ENCODE results near the gene SORCS2.

SORCS2 gene

DNA sequence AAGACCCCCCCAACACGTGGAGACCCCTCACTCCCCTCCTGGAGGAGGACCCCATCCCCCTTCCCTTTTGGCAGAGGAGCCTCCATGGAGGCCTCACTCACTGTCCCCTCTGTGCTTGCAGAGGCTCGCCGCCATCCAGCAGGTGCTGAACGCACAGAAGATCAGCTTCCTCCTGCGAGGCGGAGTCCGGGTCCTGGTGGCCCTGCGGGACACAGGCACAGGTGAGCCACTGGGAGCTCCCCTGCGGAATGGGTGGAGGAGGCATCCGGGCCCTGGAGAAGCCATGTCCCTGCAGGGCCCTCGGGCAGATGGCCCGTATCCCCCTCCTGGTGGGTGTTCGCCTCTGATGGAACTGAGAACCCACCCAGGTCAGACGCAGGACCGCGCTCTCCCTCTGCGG lies 540.9 kb downstream of the SORCS2 start:
- no peak for DNase-seq

DNA sequence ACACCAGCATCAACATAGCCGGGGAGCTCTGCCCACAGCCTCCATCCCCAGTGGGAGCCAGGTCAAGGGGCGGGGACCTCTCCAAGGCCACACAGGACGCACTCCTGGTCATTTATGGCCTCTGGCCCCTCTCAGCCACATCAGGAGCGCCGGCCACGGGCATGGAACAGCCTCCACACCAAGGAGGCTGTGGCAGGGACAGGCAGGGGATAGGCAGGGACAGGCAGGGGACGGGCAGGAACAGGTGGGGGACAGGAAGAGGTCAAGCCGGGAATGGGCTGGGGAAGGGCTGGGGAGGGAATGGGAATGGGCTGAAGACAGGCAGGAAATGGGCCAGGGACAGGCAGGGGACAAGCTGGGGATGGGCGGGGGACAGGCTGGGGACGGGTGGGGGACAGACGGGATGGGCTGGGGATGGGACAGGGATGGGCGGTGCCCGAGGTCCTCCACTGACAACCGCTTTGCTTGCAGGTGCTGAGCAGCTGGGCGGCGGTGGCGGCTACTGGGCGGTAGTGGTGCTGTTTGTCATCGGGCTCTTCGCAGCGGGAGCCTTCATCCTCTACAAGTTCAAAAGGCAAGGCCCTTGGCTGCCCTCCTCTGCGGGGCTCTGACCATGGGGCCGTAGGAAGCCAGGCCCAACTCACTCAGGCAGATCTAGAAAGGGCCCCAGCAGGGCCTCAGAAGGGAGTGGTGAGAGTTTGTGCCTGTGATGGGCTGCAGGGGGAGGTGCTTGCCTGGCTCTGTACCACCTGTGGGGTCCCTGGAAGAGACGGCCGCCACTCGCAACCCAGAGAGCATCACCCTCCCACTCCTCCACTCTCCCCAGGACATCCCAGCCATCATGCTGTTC lies 541.7 kb downstream of the SORCS2 start:
- DNase-seq: no peak

GRCh38 chr4:7734651-7735260 lies 542.4 kb downstream of the SORCS2 start:
- DNase-seq: no peak

DNA sequence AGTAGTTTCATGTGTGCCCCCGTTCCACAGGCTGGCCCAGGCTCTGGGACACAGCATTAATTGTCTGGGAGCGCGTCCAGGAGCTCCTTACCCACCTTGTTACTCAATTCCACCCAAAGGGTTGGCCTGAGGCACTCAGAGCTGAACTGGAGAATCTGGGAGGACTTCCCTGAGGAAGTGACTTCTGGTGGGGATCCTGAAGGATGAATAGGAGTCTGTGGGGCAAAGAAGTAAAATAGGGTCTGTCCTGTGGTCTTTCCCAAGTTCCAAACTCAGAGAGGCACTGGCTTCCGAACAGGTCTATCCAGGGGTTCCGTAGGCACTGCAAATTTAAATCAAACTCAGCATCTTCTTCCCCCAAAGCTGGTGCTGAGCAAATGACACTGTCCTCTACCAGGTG lies 543.1 kb downstream of the SORCS2 start:
- DNase-seq: no peak

DNA sequence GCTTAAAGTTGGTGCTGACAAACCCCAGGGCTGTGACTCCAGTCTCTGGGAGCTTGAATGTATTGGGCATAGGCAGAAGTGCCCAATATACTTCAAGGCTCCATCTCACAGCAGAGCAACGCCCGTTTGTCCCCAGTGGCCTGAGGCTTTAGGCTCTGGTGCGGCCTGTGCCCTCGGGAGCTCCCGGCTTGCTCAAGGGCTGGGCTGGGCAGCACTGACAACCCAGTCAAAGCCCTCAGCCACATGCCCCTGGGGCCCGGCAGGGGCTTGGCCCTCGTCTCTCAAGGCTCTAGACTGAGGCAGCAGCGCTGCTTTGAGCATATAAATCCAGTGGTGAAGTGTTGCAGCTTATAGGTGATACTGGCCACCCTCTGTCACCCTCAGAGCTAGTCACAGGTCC lies 543.6 kb downstream of the SORCS2 start:
- no peak for DNase-seq

GRCh38 chr4:7736436-7737267 lies 544.3 kb downstream of the SORCS2 start:
- no peak for DNase-seq

- no peak for DNase-seq
Observed at GRCh38 chr4:7737268-7737645, 544.9 kb downstream of the SORCS2 start.

DNA sequence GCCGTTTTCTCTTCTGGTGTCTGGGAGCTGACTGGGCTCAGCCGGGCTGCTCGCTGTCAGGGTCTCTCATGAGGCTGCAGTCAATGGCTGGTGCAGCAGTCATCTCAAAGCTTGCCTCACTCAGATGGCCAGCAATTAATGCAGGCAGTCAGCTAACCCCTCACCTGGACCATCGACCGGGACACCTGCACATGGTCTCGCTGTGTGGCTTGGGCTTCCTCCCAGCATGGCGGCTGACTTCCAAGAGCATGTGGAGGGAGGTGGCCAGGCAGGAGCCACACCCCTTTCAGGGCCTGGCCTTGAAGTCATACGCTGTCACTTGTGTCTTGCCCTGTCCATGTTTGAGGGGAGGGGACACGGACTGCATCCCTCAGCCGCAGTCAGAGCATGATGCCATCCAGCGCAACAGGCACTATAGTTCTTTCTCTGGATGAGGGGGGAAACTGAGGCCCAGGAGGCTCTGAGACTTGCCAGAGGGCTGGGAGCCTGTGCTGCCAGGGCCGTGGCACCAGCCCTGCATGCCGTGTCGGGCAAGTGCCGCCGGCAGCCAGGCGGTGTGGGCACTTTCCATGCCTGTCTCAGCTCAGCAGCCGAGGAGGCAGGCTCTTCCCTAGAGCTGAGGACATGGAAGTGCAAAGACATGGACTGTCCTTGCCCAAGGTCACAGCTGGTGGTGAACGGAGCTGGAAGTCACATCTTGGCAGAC lies 545.6 kb downstream of the SORCS2 start:
- no peak for DNase-seq

GRCh38 chr4:7738458-7739076 lies 546.2 kb downstream of the SORCS2 start:
- peak; percentile 77 for DNase-seq

- DNase-seq: no peak
Observed at GRCh38 chr4:7739077-7739917, 547.0 kb downstream of the SORCS2 start.

- DNase-seq: no peak
Observed at GRCh38 chr4:7739918-7740865, 547.9 kb downstream of the SORCS2 start.

- no peak for DNase-seq
Observed at GRCh38 chr4:7740866-7741525, 548.7 kb downstream of the SORCS2 start.

DNA sequence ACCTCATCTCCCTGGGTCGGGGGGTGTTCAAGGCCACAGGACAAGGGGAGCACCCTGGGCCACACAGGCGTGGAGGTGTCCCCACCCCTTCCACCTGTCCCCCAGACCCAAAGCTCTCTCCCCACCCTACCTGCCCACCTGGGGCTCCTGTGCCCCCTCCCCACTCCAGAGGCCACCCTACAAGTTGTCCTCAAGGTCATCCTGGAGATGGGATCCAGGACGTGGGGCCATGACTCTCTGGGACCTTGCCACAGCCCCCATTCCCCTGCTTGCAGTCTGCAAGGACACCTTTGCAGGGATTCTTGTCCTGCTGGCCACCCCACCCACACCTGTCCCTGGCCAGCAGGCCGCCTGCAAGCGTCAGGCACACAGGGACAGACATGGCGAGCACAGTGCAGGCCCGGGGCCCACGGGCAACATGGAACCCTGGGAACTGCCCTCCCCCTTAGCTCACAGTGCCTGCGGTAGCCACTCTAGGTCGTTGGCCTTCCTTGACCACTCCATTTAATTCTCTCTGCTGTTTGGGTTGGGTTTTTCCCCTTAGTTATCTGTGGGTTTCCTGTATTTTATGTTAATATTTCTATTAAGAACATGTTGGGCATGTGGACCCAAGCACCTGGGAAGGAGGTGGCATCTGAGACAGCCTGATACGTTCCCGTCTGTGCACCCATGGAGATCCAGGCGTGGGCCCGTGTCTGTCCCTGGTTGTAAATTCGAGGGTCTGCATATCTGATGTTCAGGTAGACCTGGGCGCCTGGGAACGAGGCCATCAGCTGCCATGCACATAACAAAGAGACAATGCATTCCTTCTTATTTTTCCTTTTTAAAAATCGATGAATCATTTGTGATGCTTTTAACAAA lies 549.8 kb downstream of the SORCS2 start:
- no peak for DNase-seq

DNA sequence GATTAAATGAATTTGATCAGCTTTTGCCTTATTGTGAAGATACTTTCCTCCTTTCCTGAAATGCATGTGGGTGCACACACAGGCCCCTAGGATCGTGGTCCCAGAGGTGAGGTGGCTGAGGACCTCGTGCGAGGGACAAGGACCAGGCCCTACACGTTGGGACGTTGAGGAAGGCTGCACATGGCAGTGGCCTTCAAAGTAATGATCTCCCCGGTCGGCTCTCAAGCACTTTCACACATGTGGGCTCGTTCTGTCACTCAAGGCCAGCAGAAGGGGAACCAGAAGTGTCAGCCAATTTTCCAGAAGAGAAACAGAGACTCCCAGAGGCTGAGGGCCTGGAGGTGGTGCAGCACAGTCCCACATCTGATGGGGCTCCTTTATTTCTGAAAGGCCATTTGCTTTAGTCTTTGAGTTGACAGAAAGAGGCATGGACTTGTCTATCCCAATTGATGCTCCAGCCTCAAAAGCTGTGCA lies 550.5 kb downstream of the SORCS2 start:
- peak; percentile 62 for DNase-seq

DNA sequence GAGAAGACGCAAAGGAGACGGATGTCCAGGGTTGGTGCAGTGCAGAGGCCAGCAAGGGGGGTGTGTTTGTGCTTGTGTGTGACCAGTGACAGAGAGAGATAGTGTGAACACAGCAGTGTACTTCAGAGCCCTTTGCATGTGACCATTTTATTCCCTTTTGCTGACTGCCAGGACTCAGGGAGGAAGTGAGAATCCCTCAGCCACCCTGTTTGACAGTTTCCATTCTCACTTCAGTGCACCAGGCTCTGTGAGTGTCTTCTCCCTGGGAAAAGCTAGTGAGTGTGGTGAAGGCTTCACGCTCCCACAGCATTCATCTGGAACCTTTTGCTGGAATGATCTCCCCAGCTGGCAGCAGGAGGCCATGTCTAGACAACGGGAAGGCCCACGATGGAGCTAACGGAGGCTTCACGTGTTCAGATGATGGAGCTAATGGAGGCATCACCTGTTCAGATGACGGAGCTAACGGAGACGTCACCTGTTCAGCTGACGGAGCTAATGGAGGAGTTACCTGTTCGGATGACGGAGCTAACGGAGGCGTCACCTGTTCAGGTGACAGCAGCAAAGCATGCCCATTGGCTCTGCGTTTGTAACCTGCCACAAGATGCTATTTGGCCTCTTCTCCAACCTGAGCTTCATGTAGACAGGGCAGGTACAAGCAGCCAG lies 551.9 kb downstream of the SORCS2 start:
- peak; percentile 91 for DNase-seq

DNA sequence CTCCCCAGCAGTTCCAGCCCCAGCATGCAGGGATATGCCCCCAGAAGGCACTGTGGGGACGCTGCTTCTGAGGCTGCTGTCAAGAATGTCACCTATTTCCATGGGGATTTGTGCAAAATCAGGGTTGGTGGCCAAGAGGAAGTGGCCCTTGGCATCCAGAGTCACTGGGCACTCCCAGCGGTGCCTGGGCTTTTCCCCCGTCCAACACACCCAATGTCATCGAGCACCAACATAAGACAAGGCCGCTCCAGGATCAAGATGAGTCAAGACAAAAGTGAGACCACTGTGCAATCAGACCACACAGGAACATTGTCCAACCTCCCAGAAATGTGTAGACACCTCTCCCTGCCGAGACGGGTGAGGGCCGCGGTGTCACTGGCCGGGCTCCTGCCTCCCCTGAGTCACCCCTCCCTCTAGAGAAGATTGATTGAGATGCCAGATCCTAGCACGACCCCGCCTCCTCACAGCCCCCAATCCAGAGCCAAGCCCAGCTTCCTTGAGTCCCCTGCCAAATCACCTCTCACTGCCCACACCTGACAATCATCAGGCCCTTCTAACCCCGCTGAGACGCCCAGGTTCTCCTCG lies 553.1 kb downstream of the SORCS2 start:
- no peak for DNase-seq

- DNase-seq: no peak
Observed at GRCh38 chr4:7746351-7747061, 554.2 kb downstream of the SORCS2 start.
